NT2/D1 (cell line): ENCODE results near the gene BBS9.

Experiments
- DNase-seq: peaks from one replicate; pipeline ENCODE4 v3.0.0-alpha.2; 2011; ENCODE audit warnings: low read depth, low spot score
- H3K27me3 ChIP-seq: 2 replicates; pipeline ENCODE4 v1.6.0; 2011; ENCODE audit warnings: mild to moderate bottlenecking; ENCODE audit not compliant: insufficient read length, insufficient read depth
- H3K36me3 ChIP-seq: 2 replicates; pipeline ENCODE4 v1.6.1; 2011; ENCODE audit warnings: mild to moderate bottlenecking, low read length, mixed read lengths; ENCODE audit not compliant: insufficient read depth, insufficient read length
- H3K4me1 ChIP-seq: 2 replicates; pipeline ENCODE4 v1.5.1; 2011; ENCODE audit not compliant: insufficient read depth, insufficient read length
- H3K4me3 ChIP-seq: 2 replicates; pipeline ENCODE4 v1.5.1; 2011; ENCODE audit warnings: low read depth; ENCODE audit not compliant: insufficient read length
- H3K9ac ChIP-seq: 2 replicates; pipeline ENCODE4 v1.6.0; 2011; ENCODE audit warnings: low read depth; ENCODE audit not compliant: insufficient read length
- H3K9me3 ChIP-seq: 2 replicates; pipeline ENCODE4 v1.5.1; 2011; ENCODE audit warnings: mild to moderate bottlenecking, low read length; ENCODE audit not compliant: insufficient read depth
- SUZ12 ChIP-seq: IDR thresholded peaks from 2 replicates; pipeline ENCODE4 v1.6.1; 2011; ENCODE audit not compliant: insufficient read length, insufficient read depth; ENCODE audit errors: extremely low read depth
- YY1 ChIP-seq: IDR thresholded peaks from 2 replicates; pipeline ENCODE4 v1.6.1; 2011; ENCODE audit not compliant: insufficient read length, insufficient read depth
- ZNF274 ChIP-seq: IDR thresholded peaks from 2 replicates; pipeline ENCODE4 v1.6.1; 2011; ENCODE audit warnings: mild to moderate bottlenecking, low read depth, low read length

The BBS9 gene

DNA sequence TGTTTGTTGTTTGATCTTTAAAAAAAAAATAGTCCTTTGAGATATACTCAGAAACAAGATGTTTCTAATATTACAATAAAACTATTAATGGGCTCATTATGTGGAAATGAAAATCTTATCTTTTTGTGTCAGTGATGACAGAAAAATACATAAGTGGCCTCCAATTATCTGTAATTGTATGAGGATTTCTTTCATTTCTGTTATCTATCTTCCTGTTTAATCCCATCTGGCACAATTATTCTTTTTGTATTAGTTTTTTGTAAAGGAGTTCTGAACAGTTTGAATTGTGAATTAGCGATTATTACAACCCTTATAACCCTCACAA, 270.8 kb downstream of the BBS9 start:
- TF ChIP-seq ZNF274 (no peak), SUZ12 (no peak), YY1 (no peak)
- Histone ChIP-seq H3K27me3 (no peaks in the 10 kb centered on the region), H3K9ac (no peak overlapping the region), H3K36me3 (no peaks in the 10 kb centered on the region), H3K9me3 (no peaks in the 10 kb centered on the region), H3K4me1 (no peaks in the 10 kb centered on the region), H3K4me3 (no peak overlapping the region)
- DNase-seq = no peak

DNA sequence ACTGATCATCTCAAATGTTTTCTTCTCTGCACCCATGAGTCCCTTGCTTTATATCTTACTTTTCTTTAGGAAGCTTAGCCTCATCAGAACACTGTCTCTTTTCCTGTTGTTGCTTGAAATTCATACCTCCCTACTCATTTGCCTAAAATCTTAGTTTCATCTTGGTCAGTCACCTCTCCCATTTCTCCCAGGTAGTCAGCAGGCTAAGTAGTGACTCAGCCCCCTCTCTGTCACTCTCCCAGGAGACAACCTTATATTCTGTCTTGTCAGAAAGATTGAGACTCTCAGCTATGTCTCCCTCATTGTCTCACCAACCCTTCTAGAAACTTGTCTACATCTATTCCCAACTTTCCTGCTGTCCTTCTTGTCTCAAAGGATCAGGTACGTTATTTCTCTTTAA, 280.9 kb downstream of the BBS9 start:
- Histone ChIP-seq H3K36me3 (no peaks in the 10 kb centered on the region), H3K9ac (no peak overlapping the region), H3K4me1 (no peaks in the 10 kb centered on the region), H3K4me3 (no peak overlapping the region), H3K27me3 (no peaks in the 10 kb centered on the region), H3K9me3 (peaks cover 13% of the 10 kb centered on the region; the same call in 1 of the 2 replicates)
- DNase-seq = no peak
- TF ChIP-seq YY1 (no peak), ZNF274 (no peak), SUZ12 (no peak)

- Histone ChIP-seq H3K9me3 (peaks cover 13% of the 10 kb centered on the region; the same call in 1 of the 2 replicates), H3K36me3 (no peaks in the 10 kb centered on the region), H3K4me1 (no peaks in the 10 kb centered on the region), H3K4me3 (no peak overlapping the region), H3K9ac (no peak overlapping the region), H3K27me3 (no peaks in the 10 kb centered on the region)
- no peak for TF ChIP-seq YY1
- no peak for TF ChIP-seq ZNF274
- no peak for TF ChIP-seq SUZ12
- no peak for DNase-seq
Observed at GRCh38 chr7:33411020-33411419, 281.7 kb downstream of the BBS9 start.

GRCh38 chr7:33412331-33412730, 283.0 kb downstream of the BBS9 start:
- H3K27me3 ChIP-seq = peaks cover 8% of the 10 kb centered on the region
- H3K9ac ChIP-seq = no peak overlapping the region
- H3K4me3 ChIP-seq = no peak overlapping the region
- no peak for DNase-seq
- H3K36me3 ChIP-seq = no peaks in the 10 kb centered on the region
- TF ChIP-seq SUZ12 = no peak
- TF ChIP-seq YY1 = no peak
- no peak for TF ChIP-seq ZNF274
- peaks cover 13% of the 10 kb centered on the region; the same call in 1 of the 2 replicates for H3K9me3 ChIP-seq
- no peaks in the 10 kb centered on the region for H3K4me1 ChIP-seq

- H3K27me3 ChIP-seq = peaks cover 23% of the 10 kb centered on the region
- H3K4me1 ChIP-seq = no peaks in the 10 kb centered on the region
- H3K36me3 ChIP-seq = no peaks in the 10 kb centered on the region
- no peak overlapping the region for H3K4me3 ChIP-seq
- no peak overlapping the region for H3K9ac ChIP-seq
- TF ChIP-seq YY1 (no peak), SUZ12 (no peak), ZNF274 (no peak)
- H3K9me3 ChIP-seq = no peaks in the 10 kb centered on the region
- DNase-seq = peak; percentile 52
Observed at GRCh38 chr7:33418251-33418701, 288.9 kb downstream of the BBS9 start.

DNA sequence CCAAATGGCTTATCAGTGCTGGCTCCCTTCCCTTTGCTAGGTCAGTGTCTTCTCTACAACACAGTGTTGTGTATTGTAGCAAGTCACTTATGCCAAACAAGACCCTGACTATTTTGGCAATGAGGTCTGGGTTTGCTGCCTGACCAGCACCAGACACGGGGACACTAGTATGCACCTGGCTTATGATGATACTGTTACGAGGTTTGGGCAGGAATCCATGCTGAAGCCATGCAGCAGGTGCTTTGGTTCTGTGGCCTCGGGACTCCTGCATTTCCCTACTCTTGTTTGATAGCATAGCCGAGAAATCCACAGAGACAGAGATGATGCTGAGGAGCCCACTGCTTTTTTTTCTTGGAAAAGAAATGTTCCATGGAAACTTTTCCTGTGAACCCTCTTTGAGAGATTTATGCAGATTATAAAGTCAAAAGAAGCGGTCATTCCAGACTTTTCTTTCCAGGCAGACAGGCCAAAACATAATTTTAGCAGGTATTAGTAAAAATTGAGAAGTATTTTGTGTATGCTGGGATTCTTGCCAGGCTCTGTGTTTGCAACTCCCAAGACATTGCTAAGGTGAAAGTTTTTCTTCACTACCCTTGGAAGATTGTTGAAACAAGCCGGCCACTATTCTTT, 291.1 kb downstream of the BBS9 start:
- no peak for DNase-seq
- Histone ChIP-seq H3K9ac (no peak overlapping the region), H3K4me3 (no peak overlapping the region), H3K9me3 (no peaks in the 10 kb centered on the region), H3K4me1 (no peaks in the 10 kb centered on the region), H3K27me3 (peaks cover 23% of the 10 kb centered on the region), H3K36me3 (no peaks in the 10 kb centered on the region)
- TF ChIP-seq ZNF274 (no peak), YY1 (no peak), SUZ12 (no peak)

- Histone ChIP-seq H3K9ac (no peak overlapping the region), H3K4me1 (no peaks in the 10 kb centered on the region), H3K36me3 (no peaks in the 10 kb centered on the region), H3K9me3 (no peaks in the 10 kb centered on the region), H3K27me3 (peaks cover 22% of the 10 kb centered on the region), H3K4me3 (no peak overlapping the region)
- no peak for DNase-seq
- no peak for TF ChIP-seq ZNF274
- TF ChIP-seq SUZ12 = no peak
Observed at GRCh38 chr7:33421429-33421828, 292.1 kb downstream of the BBS9 start.

DNA sequence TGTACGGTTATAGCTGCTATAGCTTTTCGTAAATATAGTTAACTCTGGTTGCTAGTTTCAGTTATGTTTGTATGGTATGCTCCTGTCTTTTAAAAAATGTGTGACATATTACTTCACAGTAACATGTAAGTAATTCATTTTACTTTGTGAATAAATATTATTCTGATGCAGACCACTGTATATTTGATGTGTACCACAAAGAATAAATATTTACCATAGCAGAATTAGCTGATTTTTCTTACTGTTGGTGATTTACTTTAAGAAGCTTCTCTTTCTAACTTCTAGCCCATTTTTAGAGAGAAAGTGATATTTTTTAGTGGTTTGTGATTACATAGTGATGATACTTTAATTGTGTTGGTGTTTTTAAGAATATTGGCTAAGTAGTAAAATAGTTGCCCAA, 292.8 kb downstream of the BBS9 start:
- H3K4me1 ChIP-seq = no peaks in the 10 kb centered on the region
- H3K36me3 ChIP-seq = no peaks in the 10 kb centered on the region

More for the DNA sequence above, 292.8 kb downstream of the BBS9 start:
- Histone ChIP-seq H3K9me3 (no peaks in the 10 kb centered on the region), H3K27me3 (peaks cover 16% of the 10 kb centered on the region), H3K4me3 (no peak overlapping the region), H3K9ac (no peak overlapping the region)
- DNase-seq = no peak
- TF ChIP-seq YY1 = no peak
- TF ChIP-seq SUZ12 = no peak
- no peak for TF ChIP-seq ZNF274
